HCT116 (cell line): ENCODE results near the gene PANK1. TPM values are rescaled to one million over a fixed set of nuclear protein-coding genes. Genes with fewer than 3 reads are reported as not detected.

Experiments used
- ATAC-seq: fragments of 200-7000 bp; cut with Tn5 transposase; 2 replicates; pipeline ENCODE4 v1.9.1; 2020; ENCODE audit warnings: mild to moderate bottlenecking, moderate library complexity
- BruUV-seq: library from RNA; stranded (reverse); fragments of 400-500 nt; replicated peaks from 2 replicates; lab custom pipeline; 2021; lab: Mats Ljungman, UMichigan
- CTCF ChIA-PET: fragments of 300-600 bp; sonication (Branson Sonifier 250); formaldehyde crosslinking; loops from one replicate; lab custom pipeline; 2021; ENCODE audit warnings: antibody characterized with exemption; lab: Charles Lee
- POLR2A ChIA-PET: fragments of 300-600, 350-600 bp; sonication (Branson Sonifier 250); formaldehyde crosslinking; loops from one replicate; lab custom pipeline; 2021; ENCODE audit warnings: antibody characterized with exemption; lab: Charles Lee
- RAD21 ChIA-PET, 2 experiments: fragments of 300-600 bp; sonication (Branson Sonifier 250); formaldehyde crosslinking; loops; one replicate each; lab custom pipeline; 2023; ENCODE audit warnings: low total read pairs in 2 of 2; ENCODE audit not compliant: uncharacterized antibody in 2 of 2, unreplicated experiment in 2 of 2, low non-redundant PET in 1 of 2; lab: Charles Lee
- DNase-seq: peaks from one replicate; pipeline ENCODE4 v3.0.0-alpha.2; 2010; ENCODE audit warnings: low read depth, low spot score
- H2AFZ ChIP-seq: fragments of 200-600 bp; shearing (Covaris generic), sonication (generic); 2 replicates; pipeline ENCODE4 v1.6.1; 2017; ENCODE audit warnings: low read depth, mixed run types, mixed read lengths, antibody characterized with exemption, low read length; ENCODE audit not compliant: poor library complexity, severe bottlenecking
- H3K27ac ChIP-seq: 2 replicates; pipeline ENCODE4 v1.5.1; 2012; ENCODE audit warnings: low read depth, low read length
- H3K27me3 ChIP-seq: fragments of 200-600 bp; sonication (generic); 2 replicates; pipeline ENCODE4 v1.6.1; 2016; ENCODE audit warnings: mixed run types, low read length, mixed read lengths; ENCODE audit not compliant: insufficient read depth
- H3K36me3 ChIP-seq, 2 experiments: fragments of 200-500 bp in 1 of 2; fragments of 200-600 bp in 1 of 2; sonication (Bioruptor generic) in 1 of 2; sonication (generic) in 1 of 2; 2 replicates each; pipeline versions ENCODE4 v1.5.1 to v1.6.1; 2014 to 2016; ENCODE audit warnings: low read length in 2 of 2, inconsistent platforms in 1 of 2, mixed read lengths in 1 of 2, mixed run types in 1 of 2; ENCODE audit not compliant: insufficient read depth in 2 of 2, control insufficient read depth in 1 of 2
- H3K4me1 ChIP-seq, 2 experiments: fragments of 200-600 bp in 1 of 2; sonication (generic) in 1 of 2; 2 replicates each; pipeline versions ENCODE4 v1.5.1 to v1.6.1; 2012 to 2017; ENCODE audit warnings: low read length in 2 of 2, inconsistent platforms in 1 of 2, mild to moderate bottlenecking in 1 of 2, mixed read lengths in 1 of 2, mixed run types in 1 of 2, moderate library complexity in 1 of 2; ENCODE audit not compliant: insufficient read depth in 2 of 2, control insufficient read depth in 1 of 2
- H3K4me2 ChIP-seq: fragments of 200-600 bp; sonication (generic); 2 replicates; pipeline ENCODE4 v1.6.1; 2017; ENCODE audit warnings: mixed run types, low read length, mixed read lengths
- H3K4me3 ChIP-seq, 2 experiments: fragments of 200-600 bp in 1 of 2; sonication (generic) in 1 of 2; replicated peaks in 1 of 2; 2 replicates each; pipeline ENCODE4 v1.5.1; 2011 to 2016; ENCODE audit warnings: low read length in 2 of 2, control low read depth in 1 of 2, low read depth in 1 of 2, mild to moderate bottlenecking in 1 of 2, mixed read lengths in 1 of 2, mixed run types in 1 of 2
- H3K79me2 ChIP-seq: fragments of 200-600 bp; sonication (generic); 2 replicates; pipeline ENCODE4 v1.6.1; 2017; ENCODE audit warnings: mild to moderate bottlenecking, mixed run types, low read length, moderate library complexity, mixed read lengths; ENCODE audit not compliant: insufficient read depth
- H3K9ac ChIP-seq: fragments of 200-600 bp; sonication (generic); 2 replicates; pipeline ENCODE4 v1.6.1; 2016; ENCODE audit warnings: low read length, mixed read lengths
- H3K9me2 ChIP-seq: fragments of 200-600 bp; sonication (generic), shearing (Covaris generic); 2 replicates; pipeline ENCODE4 v1.6.1; 2017; ENCODE audit warnings: mixed run types, mild to moderate bottlenecking, moderate library complexity; ENCODE audit not compliant: insufficient read depth
- H3K9me3 ChIP-seq, 2 experiments: fragments of 200-500 bp in 1 of 2; fragments of 200-600 bp in 1 of 2; sonication (Bioruptor generic) in 1 of 2; sonication (generic) in 1 of 2; 2 replicates each; pipeline ENCODE4 v1.6.1; 2014 to 2017; ENCODE audit warnings: low read length in 2 of 2, mixed read lengths in 2 of 2, inconsistent platforms in 1 of 2, low read depth in 1 of 2, mild to moderate bottlenecking in 1 of 2, mixed run types in 1 of 2, moderate library complexity in 1 of 2; ENCODE audit not compliant: control insufficient read depth in 1 of 2, insufficient read depth in 1 of 2
- H4K20me1 ChIP-seq: fragments of 200-600 bp; sonication (generic), shearing (Covaris generic); 2 replicates; pipeline ENCODE4 v1.6.1; 2017; ENCODE audit warnings: mixed run types, mild to moderate bottlenecking, moderate library complexity; ENCODE audit not compliant: insufficient read depth
- CEBPB ChIP-seq: IDR thresholded peaks from 2 replicates; pipeline ENCODE4 v1.6.1; 2012; ENCODE audit warnings: low read depth
- ELF1 ChIP-seq: IDR thresholded peaks from 2 replicates; pipeline ENCODE4 v1.6.1; 2012; ENCODE audit warnings: low read depth, borderline replicate concordance
- EZH2 ChIP-seq: fragments of 200-600 bp; sonication (generic); IDR thresholded peaks from 2 replicates; pipeline ENCODE4 v1.6.1; 2017; ENCODE audit warnings: antibody characterized with exemption, mixed run types
- EZH2phosphoT487 ChIP-seq: fragments of 200-600 bp; IDR thresholded peaks from 2 replicates; pipeline ENCODE4 v1.6.1; 2018; ENCODE audit warnings: antibody characterized with exemption, borderline replicate concordance
- RAD21 ChIP-seq: IDR thresholded peaks from 2 replicates; pipeline ENCODE4 v1.6.1; 2012; ENCODE audit warnings: low read depth, mild to moderate bottlenecking
- SIN3A ChIP-seq: IDR thresholded peaks from 2 replicates; pipeline ENCODE4 v1.6.1; 2012; ENCODE audit warnings: low read depth
- SP1 ChIP-seq: IDR thresholded peaks from 2 replicates; pipeline ENCODE4 v1.6.1; 2012; ENCODE audit warnings: low read depth
- TCF7L2 ChIP-seq: IDR thresholded peaks from 2 replicates; pipeline ENCODE4 v1.7.0; 2011; ENCODE audit warnings: borderline replicate concordance, inconsistent platforms; ENCODE audit not compliant: insufficient read depth, insufficient read length; ENCODE audit errors: extremely low read depth
- ZNF274 ChIP-seq: fragments of 200-500 bp; sonication (Bioruptor generic); IDR thresholded peaks from 2 replicates; pipeline ENCODE4 v1.6.1; 2014; ENCODE audit warnings: mild to moderate bottlenecking, low read depth, low read length, inconsistent platforms
- intact Hi-C: fragments of 100-400 bp; cut with micrococcal nuclease; formaldehyde crosslinking; loops from 2 replicates; pipeline ENCODE4 v1.10.0; 2022
- total RNA-seq: library from RNA; stranded (reverse); gene quantifications from one replicate; pipeline ENCODE4 v1.2.1, GENCODE V29; 2021; ENCODE audit not compliant: unreplicated experiment
- TF ChIP-seq, protein P1 (sequence below): IDR thresholded peaks from 2 replicates; pipeline ENCODE4 v1.6.1; 2011; ENCODE audit warnings: mild to moderate bottlenecking, low read length, moderate library complexity; ENCODE audit not compliant: insufficient replicate concordance; ENCODE audit errors: extremely low read depth
- TF ChIP-seq, protein P2 (sequence below): IDR thresholded peaks from 2 replicates; pipeline ENCODE4 v1.6.1; 2012
- TF ChIP-seq, protein P3 (sequence below), 3 experiments: fragments of 200-600 bp in 1 of 3; sonication (generic) in 1 of 3; IDR thresholded peaks in 2 of 3; conservative IDR thresholded peaks in 1 of 3; 2 replicates each; pipeline ENCODE4 v1.5.1; 2012 to 2017; ENCODE audit warnings: low read depth in 2 of 3, low read length in 2 of 3, antibody characterized with exemption in 1 of 3, borderline replicate concordance in 1 of 3, control low read depth in 1 of 3, mild to moderate bottlenecking in 1 of 3, mixed read lengths in 1 of 3, mixed run types in 1 of 3, moderate library complexity in 1 of 3; ENCODE audit not compliant: insufficient read depth in 1 of 3

The PANK1 gene
- total RNA-seq, 1 experiment from 2014 or later, result 6.4 TPM

DNA sequence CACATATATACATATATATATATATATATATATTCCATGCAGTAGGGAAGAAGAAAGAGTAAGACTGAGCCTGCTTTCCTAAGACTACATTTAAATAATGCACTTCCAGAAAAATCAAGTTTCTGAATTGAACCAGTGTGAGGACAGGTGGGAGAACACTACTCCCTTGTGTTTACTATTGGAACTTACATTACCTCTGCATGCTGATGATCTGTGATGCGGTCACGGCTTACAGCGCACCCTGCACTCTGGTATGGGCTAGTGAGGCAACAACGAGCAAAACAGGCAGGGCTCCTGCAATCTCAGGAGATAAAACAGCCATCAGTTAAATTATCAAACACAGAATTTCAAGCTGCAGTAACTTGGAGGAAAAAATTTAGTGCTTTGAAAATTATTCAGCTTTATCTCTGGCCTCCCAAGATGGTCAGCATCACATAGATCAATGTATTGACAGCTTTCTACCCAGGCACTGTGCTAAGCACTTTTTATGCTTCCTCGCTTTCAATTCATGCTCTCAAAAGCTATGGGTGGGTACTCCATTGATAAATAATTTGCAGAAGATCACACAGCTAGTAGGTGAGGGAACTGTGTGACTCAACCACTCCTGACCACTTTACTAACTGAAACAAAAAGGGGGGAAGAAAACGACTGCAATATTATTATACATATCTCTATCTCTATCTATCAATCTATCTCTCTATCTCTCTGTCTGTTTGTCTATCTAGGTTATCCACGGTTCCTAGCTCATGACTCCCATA lies 89.2 kb downstream of the PANK1 start:
- CTCF ChIA-PET, result interaction anchor here (1.7 kb wide), 1 partner anchor 89 kb away, joined by 4 read pairs; no protein-coding TSS in a partner anchor
- POLR2A ChIA-PET, result interaction anchor here (0.6 kb wide), 1 partner anchor 63 kb away, joined by 4 read pairs; no protein-coding TSS in a partner anchor
- no peaks in the 10 kb centered on the region for H3K79me2 ChIP-seq

DNA sequence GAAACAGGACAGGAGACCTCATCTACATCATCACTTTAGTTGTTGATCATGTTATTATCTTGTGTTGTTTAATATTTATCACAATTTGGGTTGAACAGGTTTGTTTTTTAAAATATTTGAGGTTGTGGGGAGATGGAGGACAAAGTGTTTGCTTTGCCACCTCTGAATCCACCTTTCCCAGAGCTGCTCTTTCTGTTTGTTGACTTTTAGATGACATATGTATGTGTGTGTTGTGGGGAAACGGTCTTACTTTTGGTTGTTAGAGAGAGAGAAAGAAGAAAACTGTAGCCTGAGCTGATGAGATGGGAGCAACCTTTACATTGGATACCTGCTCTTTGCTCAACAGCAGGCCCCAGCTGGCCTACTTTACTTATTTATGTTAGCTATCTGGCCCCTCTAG lies 90.6 kb downstream of the PANK1 start:
- no peak overlapping the region for H3K9ac ChIP-seq
- ATAC-seq (no peak), DNase-seq (no peak)
- no TSS peak for BruUV-seq
- no peak overlapping the region; the same call in 1 of the 2 replicates for H3K4me2 ChIP-seq
- peak overlapping the region; percentile 2 for H2AFZ ChIP-seq
- H3K27ac ChIP-seq, result no peak overlapping the region
- H3K4me3 ChIP-seq, result no peak overlapping the region
- H3K4me1 ChIP-seq, result peaks cover 0 to 20% of the 10 kb centered on the region in 2 experiments; a peak in 2 of 4 replicates
- ChIA-PET POLR2A (no interaction called here), RAD21 (interaction anchor here in 1 of 2 experiments (0.7 kb wide), 1 partner anchor 88 kb away, joined by 3 read pairs; no protein-coding TSS in a partner anchor), CTCF (interaction anchor here (0.8 to 1.6 kb wide), 2 partner anchors 8 to 88 kb away, joined by 3 to 5 read pairs; no protein-coding TSS in a partner anchor)
- intact Hi-C loops, result no loop called here
- H3K9me3 ChIP-seq, result no peaks in the 10 kb centered on the region
- H3K36me3 ChIP-seq, result no peaks in the 10 kb centered on the region
- no peaks in the 10 kb centered on the region for H3K79me2 ChIP-seq
- no peaks in the 10 kb centered on the region for H3K27me3 ChIP-seq
- H3K9me2 ChIP-seq, result no peaks in the 10 kb centered on the region
- H4K20me1 ChIP-seq, result no peaks in the 10 kb centered on the region
- TF ChIP-seq, protein P1, sequence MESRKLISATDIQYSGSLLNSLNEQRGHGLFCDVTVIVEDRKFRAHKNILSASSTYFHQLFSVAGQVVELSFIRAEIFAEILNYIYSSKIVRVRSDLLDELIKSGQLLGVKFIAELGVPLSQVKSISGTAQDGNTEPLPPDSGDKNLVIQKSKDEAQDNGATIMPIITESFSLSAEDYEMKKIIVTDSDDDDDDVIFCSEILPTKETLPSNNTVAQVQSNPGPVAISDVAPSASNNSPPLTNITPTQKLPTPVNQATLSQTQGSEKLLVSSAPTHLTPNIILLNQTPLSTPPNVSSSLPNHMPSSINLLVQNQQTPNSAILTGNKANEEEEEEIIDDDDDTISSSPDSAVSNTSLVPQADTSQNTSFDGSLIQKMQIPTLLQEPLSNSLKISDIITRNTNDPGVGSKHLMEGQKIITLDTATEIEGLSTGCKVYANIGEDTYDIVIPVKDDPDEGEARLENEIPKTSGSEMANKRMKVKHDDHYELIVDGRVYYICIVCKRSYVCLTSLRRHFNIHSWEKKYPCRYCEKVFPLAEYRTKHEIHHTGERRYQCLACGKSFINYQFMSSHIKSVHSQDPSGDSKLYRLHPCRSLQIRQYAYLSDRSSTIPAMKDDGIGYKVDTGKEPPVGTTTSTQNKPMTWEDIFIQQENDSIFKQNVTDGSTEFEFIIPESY, result no peak
- TF ChIP-seq TCF7L2 (no peak), EZH2phosphoT487 (no peak), EZH2 (no peak), SIN3A (no peak), ELF1 (no peak), ZNF274 (no peak), SP1 (no peak)
- TF ChIP-seq, protein P2, sequence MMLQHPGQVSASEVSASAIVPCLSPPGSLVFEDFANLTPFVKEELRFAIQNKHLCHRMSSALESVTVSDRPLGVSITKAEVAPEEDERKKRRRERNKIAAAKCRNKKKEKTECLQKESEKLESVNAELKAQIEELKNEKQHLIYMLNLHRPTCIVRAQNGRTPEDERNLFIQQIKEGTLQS, result no peak

More for the DNA sequence above, 89.2 kb downstream of the PANK1 start:
- Histone ChIP-seq H3K4me2 (no peak overlapping the region), H3K9ac (no peak overlapping the region), H3K9me3 (no peaks in the 10 kb centered on the region), H2AFZ (no peak overlapping the region), H3K4me3 (no peak overlapping the region), H3K4me1 (peaks cover 0 to 20% of the 10 kb centered on the region in 2 experiments; a peak in 2 of 4 replicates), H3K9me2 (no peaks in the 10 kb centered on the region), H4K20me1 (no peaks in the 10 kb centered on the region), H3K36me3 (no peaks in the 10 kb centered on the region), H3K27ac (no peak overlapping the region), H3K27me3 (no peaks in the 10 kb centered on the region)
- RAD21 ChIA-PET, result no interaction called here
- TF ChIP-seq EZH2 (no peak), RAD21 (peak; percentile 57), CEBPB (no peak)
- TF ChIP-seq, protein P3, sequence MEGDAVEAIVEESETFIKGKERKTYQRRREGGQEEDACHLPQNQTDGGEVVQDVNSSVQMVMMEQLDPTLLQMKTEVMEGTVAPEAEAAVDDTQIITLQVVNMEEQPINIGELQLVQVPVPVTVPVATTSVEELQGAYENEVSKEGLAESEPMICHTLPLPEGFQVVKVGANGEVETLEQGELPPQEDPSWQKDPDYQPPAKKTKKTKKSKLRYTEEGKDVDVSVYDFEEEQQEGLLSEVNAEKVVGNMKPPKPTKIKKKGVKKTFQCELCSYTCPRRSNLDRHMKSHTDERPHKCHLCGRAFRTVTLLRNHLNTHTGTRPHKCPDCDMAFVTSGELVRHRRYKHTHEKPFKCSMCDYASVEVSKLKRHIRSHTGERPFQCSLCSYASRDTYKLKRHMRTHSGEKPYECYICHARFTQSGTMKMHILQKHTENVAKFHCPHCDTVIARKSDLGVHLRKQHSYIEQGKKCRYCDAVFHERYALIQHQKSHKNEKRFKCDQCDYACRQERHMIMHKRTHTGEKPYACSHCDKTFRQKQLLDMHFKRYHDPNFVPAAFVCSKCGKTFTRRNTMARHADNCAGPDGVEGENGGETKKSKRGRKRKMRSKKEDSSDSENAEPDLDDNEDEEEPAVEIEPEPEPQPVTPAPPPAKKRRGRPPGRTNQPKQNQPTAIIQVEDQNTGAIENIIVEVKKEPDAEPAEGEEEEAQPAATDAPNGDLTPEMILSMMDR (IDR thresholded peaks at IDR 0.05 in 2 of 3, conservative IDR thresholded peaks at IDR 0.05 in 1 of 3; ENCODE audit: borderline replicate concordance in 1 of 3, insufficient read depth in 1 of 3, low read depth in 2 of 3, low read length in 2 of 3), result peak; percentile 17 to 51 (median 33); a peak in 4 of 6 replicates
- intact Hi-C loops, result no loop called here
- DNase-seq (no peak), ATAC-seq (peak; percentile 48)
- BruUV-seq, result no TSS peak
